Esophagus (tissue), 2 donors: ENCODE data around the gene MPHOSPH6. TPM values are rescaled to one million over a fixed set of nuclear protein-coding genes. Genes with fewer than 3 reads are reported as not detected.

ENCODE experiments used
- H3K27ac ChIP-seq, 2 donors: one replicate each; pipeline ENCODE4 v1.5.1; 2013; ENCODE audit warnings: low read depth in 2 of 2, mild to moderate bottlenecking in 2 of 2, inconsistent platforms in 1 of 2, low read length in 1 of 2, moderate library complexity in 1 of 2
- H3K27me3 ChIP-seq, 2 donors: one replicate each; pipeline ENCODE4 v1.6.1; 2013; ENCODE audit warnings: low read length in 2 of 2, control low read depth in 1 of 2, mild to moderate bottlenecking in 1 of 2; ENCODE audit not compliant: insufficient read depth in 2 of 2, control insufficient read depth in 1 of 2
- H3K36me3 ChIP-seq, 2 donors: one replicate each; pipeline ENCODE4 v1.6.1; 2013; ENCODE audit warnings: low read length in 1 of 2; ENCODE audit not compliant: control insufficient read depth in 2 of 2, insufficient read depth in 2 of 2
- H3K4me1 ChIP-seq, 2 donors: one replicate each; pipeline ENCODE4 v1.6.1; 2013; ENCODE audit warnings: low read length in 1 of 2; ENCODE audit not compliant: control insufficient read depth in 2 of 2, insufficient read depth in 2 of 2
- H3K4me3 ChIP-seq, 2 donors: one replicate each; pipeline ENCODE4 v1.5.1; 2013; ENCODE audit warnings: low read length in 2 of 2, mild to moderate bottlenecking in 2 of 2, low read depth in 1 of 2, moderate library complexity in 1 of 2
- H3K9me3 ChIP-seq, 2 donors: one replicate each; pipeline ENCODE4 v1.6.1; 2013; ENCODE audit warnings: mild to moderate bottlenecking in 2 of 2, low read depth in 1 of 2, low read length in 1 of 2, moderate library complexity in 1 of 2; ENCODE audit not compliant: control insufficient read depth in 2 of 2, insufficient read depth in 1 of 2
- WGBS, 2 donors: extraction: QIAGEN DNeasy Blood & Tissue Kit; methylation state at CpG; one replicate each; pipeline ENCODE4 v1.1.7; 2013; 5-methylcytosine and 5-hydroxymethylcytosine counted together
- polyA plus RNA-seq, 2 donors: library from polyadenylated mRNA; stranded (reverse); fragments of 200-250 nt; gene quantifications; one replicate each; pipeline ENCODE4 v1.2.3, GENCODE V29; 2013
- donor health status: healthy with polysubstance abuse.
- donor health status: Bipolar disorder and iron deficiency.

MPHOSPH6 gene
- polyA plus RNA-seq, 2 donors: 21.8 to 41.6 TPM

GRCh38 chr16:82135844-82136243 is 34.2 kb downstream of the MPHOSPH6 start:
- no peaks in the 10 kb centered on the region for H3K27me3 ChIP-seq
- H3K4me1 ChIP-seq: peaks cover 0 to 2% of the 10 kb centered on the region in 2 donors
- H3K27ac ChIP-seq: no peak overlapping the region
- no peaks in the 10 kb centered on the region for H3K36me3 ChIP-seq
- no peaks in the 10 kb centered on the region for H3K9me3 ChIP-seq
- H3K4me3 ChIP-seq: no peak overlapping the region
- 80 to 85% methylated on average over 8 of the region's 8 CpGs for WGBS, 2 donors

GRCh38 chr16:82134846-82135245 is 35.2 kb downstream of the MPHOSPH6 start:
- H3K27me3 ChIP-seq: no peaks in the 10 kb centered on the region
- H3K27ac ChIP-seq: no peak overlapping the region
- peaks cover 0 to 2% of the 10 kb centered on the region in 2 donors for H3K4me1 ChIP-seq
- no peaks in the 10 kb centered on the region for H3K9me3 ChIP-seq
- no peaks in the 10 kb centered on the region for H3K36me3 ChIP-seq
- 92 to 93% methylated on average over 8 of the region's 8 CpGs for WGBS, 2 donors
- no peak overlapping the region for H3K4me3 ChIP-seq

GRCh38 chr16:82133798-82134197 is 36.2 kb downstream of the MPHOSPH6 start:
- Histone ChIP-seq H3K36me3 (no peaks in the 10 kb centered on the region), H3K4me1 (peaks cover 0 to 2% of the 10 kb centered on the region in 2 donors), H3K4me3 (no peak overlapping the region), H3K27me3 (no peaks in the 10 kb centered on the region), H3K9me3 (no peaks in the 10 kb centered on the region), H3K27ac (no peak overlapping the region)
- WGBS, 2 donors: 78 to 81% methylated on average over 6 of the region's 6 CpGs

DNA sequence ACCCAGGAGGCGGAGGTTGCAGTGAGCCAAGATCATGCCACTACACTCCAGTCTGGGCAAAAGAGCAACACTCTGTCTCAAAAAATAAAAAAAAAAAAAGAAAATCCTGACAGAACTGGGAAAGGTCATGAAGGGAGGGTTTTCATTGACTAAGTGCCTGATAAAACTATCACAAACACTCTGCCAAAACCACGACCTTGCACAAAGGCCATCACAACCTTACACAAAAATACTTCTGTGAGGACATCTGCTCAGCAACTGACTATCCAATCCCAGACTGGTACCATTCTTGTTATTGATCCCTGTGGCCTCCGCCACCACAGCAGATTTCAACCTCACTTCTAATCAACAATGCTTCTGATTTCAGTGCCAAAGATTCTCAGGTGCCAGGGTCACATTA is 40.1 kb downstream of the MPHOSPH6 start:
- no peaks in the 10 kb centered on the region for H3K36me3 ChIP-seq
- 86 to 87% methylated on average over 3 of the region's 3 CpGs for WGBS, 2 donors
- H3K27me3 ChIP-seq: no peaks in the 10 kb centered on the region
- H3K4me3 ChIP-seq: no peak overlapping the region
- H3K4me1 ChIP-seq: no peaks in the 10 kb centered on the region
- no peaks in the 10 kb centered on the region for H3K9me3 ChIP-seq
- no peak overlapping the region for H3K27ac ChIP-seq

GRCh38 chr16:82124651-82125050 is 45.4 kb downstream of the MPHOSPH6 start:
- Histone ChIP-seq H3K4me3 (no peak overlapping the region), H3K9me3 (no peaks in the 10 kb centered on the region), H3K27me3 (no peaks in the 10 kb centered on the region), H3K4me1 (no peaks in the 10 kb centered on the region), H3K36me3 (no peaks in the 10 kb centered on the region), H3K27ac (no peak overlapping the region)
- 88 to 89% methylated on average over 3 of the region's 3 CpGs for WGBS, 2 donors

DNA sequence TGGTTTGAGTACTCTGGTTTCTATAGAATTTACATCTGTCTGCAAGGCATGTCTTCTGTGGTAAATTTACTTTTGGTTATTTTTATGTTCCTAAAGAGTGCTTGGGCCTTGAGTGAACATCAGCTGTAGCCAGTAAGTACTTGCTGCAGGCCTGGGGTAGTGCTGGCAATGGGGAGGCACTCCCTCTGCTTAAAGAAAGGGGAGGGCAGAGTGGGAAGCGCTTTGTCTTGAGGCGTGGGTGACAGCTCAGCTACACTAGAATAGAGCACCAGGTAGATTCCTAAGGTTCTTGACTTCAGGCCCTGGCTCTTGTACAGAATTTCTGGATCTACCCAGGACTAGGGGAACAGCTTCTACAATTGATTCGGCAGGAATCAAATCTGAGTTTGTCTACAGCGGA is 50.6 kb downstream of the MPHOSPH6 start:
- H3K9me3 ChIP-seq: no peaks in the 10 kb centered on the region
- H3K27ac ChIP-seq: no peak overlapping the region
- no peak overlapping the region for H3K4me3 ChIP-seq
- WGBS, 2 donors: 70 to 71% methylated on average over 4 of the region's 4 CpGs
- H3K36me3 ChIP-seq: no peaks in the 10 kb centered on the region
- H3K4me1 ChIP-seq: no peaks in the 10 kb centered on the region
- H3K27me3 ChIP-seq: no peaks in the 10 kb centered on the region

- 85 to 98% methylated on average over 2 of the region's 2 CpGs for WGBS, 2 donors
- Histone ChIP-seq H3K36me3 (no peaks in the 10 kb centered on the region), H3K27me3 (no peaks in the 10 kb centered on the region), H3K4me1 (no peaks in the 10 kb centered on the region), H3K4me3 (no peak overlapping the region), H3K9me3 (no peaks in the 10 kb centered on the region), H3K27ac (no peak overlapping the region)
Measured at GRCh38 chr16:82118749-82119148, 51.3 kb downstream of the MPHOSPH6 start.

- no peak overlapping the region for H3K27ac ChIP-seq
- no peaks in the 10 kb centered on the region for H3K27me3 ChIP-seq
- H3K9me3 ChIP-seq: no peaks in the 10 kb centered on the region
- no peaks in the 10 kb centered on the region for H3K36me3 ChIP-seq
- WGBS, 2 donors: 31 to 38% methylated on average over 1 of the region's 1 CpG
- H3K4me3 ChIP-seq: no peak overlapping the region
- no peaks in the 10 kb centered on the region for H3K4me1 ChIP-seq
Measured at GRCh38 chr16:82116535-82116934, 53.5 kb downstream of the MPHOSPH6 start.

GRCh38 chr16:82113741-82114140 is 56.3 kb downstream of the MPHOSPH6 start:
- Histone ChIP-seq H3K4me1 (no peaks in the 10 kb centered on the region), H3K36me3 (no peaks in the 10 kb centered on the region), H3K27me3 (no peaks in the 10 kb centered on the region), H3K9me3 (no peaks in the 10 kb centered on the region), H3K27ac (no peak overlapping the region), H3K4me3 (no peak overlapping the region)
- WGBS, 2 donors: 65 to 74% methylated on average over 3 of the region's 3 CpGs

DNA sequence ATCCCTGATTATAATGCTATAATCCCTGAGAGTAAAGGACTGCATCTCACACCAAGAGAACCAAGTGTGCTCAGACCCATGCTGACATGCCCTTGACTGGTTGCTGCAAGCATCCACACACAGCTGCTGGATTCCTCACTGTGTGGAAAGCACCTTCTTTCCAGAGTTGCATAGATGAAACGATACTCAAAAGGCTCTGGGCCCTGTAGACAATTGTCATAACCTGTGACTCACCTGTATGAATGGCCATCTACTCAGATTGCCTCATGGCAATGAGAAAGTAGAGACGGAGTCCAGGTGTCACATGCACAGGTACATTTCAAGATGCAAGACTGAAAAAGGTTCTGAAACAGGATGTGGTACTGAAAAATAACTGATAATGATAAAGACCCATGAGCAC is 58.1 kb downstream of the MPHOSPH6 start:
- Histone ChIP-seq H3K27ac (no peak overlapping the region), H3K9me3 (no peaks in the 10 kb centered on the region), H3K27me3 (no peaks in the 10 kb centered on the region), H3K36me3 (no peaks in the 10 kb centered on the region), H3K4me3 (no peak overlapping the region), H3K4me1 (no peaks in the 10 kb centered on the region)
- WGBS, 2 donors: 42 to 53% methylated on average over 2 of the region's 2 CpGs
